PC-3 (cell line): ENCODE measurements around the gene MPIG6B. TPM values are rescaled to one million over a fixed set of nuclear protein-coding genes. Genes with fewer than 3 reads are reported as not detected.

Source experiments
- ATAC-seq: fragments of 200-7000 bp; cut with Tn5 transposase; 2 replicates; pipeline ENCODE4 v1.9.1; 2020; ENCODE audit warnings: mild to moderate bottlenecking, moderate library complexity
- BruUV-seq: library from RNA; stranded (reverse); fragments of 400-500 nt; replicated peaks from 2 replicates; lab custom pipeline; 2021; lab: Mats Ljungman, UMichigan
- CTCF ChIA-PET: fragments of 300-600 bp; sonication (Branson Sonifier 250); formaldehyde crosslinking; loops from one replicate; lab custom pipeline; 2022; ENCODE audit warnings: antibody characterized with exemption; lab: Charles Lee
- POLR2A ChIA-PET: fragments of 300-600 bp; sonication (Branson Sonifier 250); formaldehyde crosslinking; loops from one replicate; lab custom pipeline; 2022; ENCODE audit warnings: antibody characterized with exemption; ENCODE audit not compliant: unreplicated experiment; lab: Charles Lee
- DNase-seq: peaks from one replicate; pipeline ENCODE4 v3.0.0-alpha.2; 2015
- H2AFZ ChIP-seq: fragments of 300-600 bp; sonication (generic); 2 replicates; pipeline ENCODE4 v1.6.0; 2016; ENCODE audit warnings: antibody characterized with exemption, low read length
- H3F3A ChIP-seq: fragments of 300-600 bp; sonication (generic); one replicate; pipeline ENCODE4 v1.6.0; 2017; ENCODE audit warnings: antibody characterized with exemption, low read length, control low read depth, mild to moderate bottlenecking; ENCODE audit not compliant: unreplicated experiment
- H3K27ac ChIP-seq: fragments of 300-600 bp; sonication (generic); 2 replicates; pipeline ENCODE4 v1.5.1; 2016; ENCODE audit warnings: mild to moderate bottlenecking, low read length
- H3K27me3 ChIP-seq: fragments of 300-600 bp; sonication (generic); 2 replicates; pipeline ENCODE4 v1.6.1; 2016; ENCODE audit warnings: low read length, mixed read lengths
- H3K36me3 ChIP-seq: fragments of 300-600 bp; sonication (generic); 2 replicates; pipeline ENCODE4 v1.6.1; 2016; ENCODE audit warnings: low read depth, mixed run types, low read length, mixed read lengths
- H3K4me1 ChIP-seq: fragments of 300-600 bp; sonication (generic); 2 replicates; pipeline ENCODE4 v1.5.1; 2016; ENCODE audit warnings: low read length; ENCODE audit not compliant: insufficient read depth
- H3K4me2 ChIP-seq: fragments of 300-600 bp; sonication (generic); 2 replicates; pipeline ENCODE4 v1.6.0; 2016; ENCODE audit warnings: low read length
- H3K4me3 ChIP-seq: fragments of 300-600 bp; sonication (generic); 2 replicates; pipeline ENCODE4 v1.5.1; 2016; ENCODE audit warnings: mild to moderate bottlenecking, low read length, mixed read lengths
- H3K79me2 ChIP-seq: fragments of 300-600 bp; sonication (generic); 2 replicates; pipeline ENCODE4 v1.6.1; 2017; ENCODE audit warnings: low read length, mixed read lengths
- H3K9ac ChIP-seq: fragments of 300-600 bp; sonication (generic); 2 replicates; pipeline ENCODE4 v1.6.0; 2016; ENCODE audit warnings: mild to moderate bottlenecking, low read length
- H3K9me2 ChIP-seq: fragments of 300-600 bp; sonication (generic); replicated peaks from 2 replicates; pipeline ENCODE4 v1.6.1; 2016; ENCODE audit warnings: mixed run types, low read length, mixed read lengths
- H3K9me3 ChIP-seq: fragments of 300-600 bp; sonication (generic); 2 replicates; pipeline ENCODE4 v1.6.1; 2016; ENCODE audit warnings: low read length, mixed read lengths
- H4K20me1 ChIP-seq: fragments of 300-600 bp; sonication (generic); 2 replicates; pipeline ENCODE4 v1.6.1; 2016; ENCODE audit warnings: low read length, mixed read lengths
- EZH2 ChIP-seq: fragments of 300-600 bp; sonication (generic); IDR thresholded peaks from one replicate; pipeline ENCODE4 v1.6.1; 2017; ENCODE audit warnings: antibody characterized with exemption, mild to moderate bottlenecking, low read length; ENCODE audit not compliant: unreplicated experiment
- EZH2phosphoT487 ChIP-seq: fragments of 300-600 bp; sonication (generic); IDR thresholded peaks from 2 replicates; pipeline ENCODE4 v1.6.1; 2018; ENCODE audit warnings: mild to moderate bottlenecking, antibody characterized with exemption, low read length, borderline replicate concordance
- intact Hi-C: fragments of 100-400 bp; cut with micrococcal nuclease; formaldehyde crosslinking; loops from 2 replicates; pipeline ENCODE4 v1.9.0; 2023
- microRNA-seq: library from miRNA; unstranded; fragments of <30 nt; microRNA quantifications from one replicate; pipeline ENCODE4 v1.1.0, GENCODE V29; 2020; ENCODE audit not compliant: unreplicated experiment
- total RNA-seq: library from RNA; depleted of rRNA; stranded (reverse); fragments of >200 nt; gene quantifications from 2 replicates; pipeline ENCODE4 v1.2.3, GENCODE V29; 2014; rRNA removed

Gene MPIG6B
- total RNA-seq, 1 experiment from 2014 or later = not detected

GRCh38 chr6:31775633-31776484 is 52.7 kb downstream of the MPIG6B start:
- no peak for TF ChIP-seq EZH2
- no peak for TF ChIP-seq EZH2phosphoT487
- Histone ChIP-seq H3K9me3 (no peaks in the 10 kb centered on the region), H3K4me2 (peak overlapping the region; percentile 79), H3K4me1 (peaks cover 29% of the 10 kb centered on the region), H3K36me3 (peaks cover 24% of the 10 kb centered on the region; the same call in 1 of the 2 replicates), H2AFZ (no peak overlapping the region), H3K27ac (peak overlapping the region; percentile 69), H3K9me2 (no peaks in the 10 kb centered on the region), H3K79me2 (no peaks in the 10 kb centered on the region), H4K20me1 (no peaks in the 10 kb centered on the region), H3K9ac (no peak overlapping the region), H3F3A (peaks cover 3% of the 10 kb centered on the region), H3K27me3 (no peaks in the 10 kb centered on the region), H3K4me3 (no peak overlapping the region)
- DNase-seq (no peak), ATAC-seq (no peak)
- ChIA-PET POLR2A (no interaction called here), CTCF (interaction anchor here (0.9 kb wide), 1 partner anchor 51 kb away, joined by 3 read pairs; no protein-coding TSS in a partner anchor)
- BruUV-seq = no TSS peak
- intact Hi-C loops = no loop called here

Small RNA genes within 50 kb of the gene (microRNA-seq; reads per million reads assigned to microRNA genes)
- not detected for gene MIR4646

Other genes with a start within 250 kb of the MPIG6B start
- gene MICB, start 225.2 kb upstream of the MPIG6B start, total RNA-seq = 25.6 and 32.9 TPM in 2 replicates
- gene MCCD1, start 194.4 kb upstream of the MPIG6B start, total RNA-seq = not detected in 2 replicates
- gene DDX39B, start 181.4 kb upstream of the MPIG6B start, total RNA-seq = 410 and 465 TPM in 2 replicates
- gene ATP6V1G2, start 176.8 kb upstream of the MPIG6B start, total RNA-seq = 1.1 and 1.2 TPM in 2 replicates
- gene NFKBIL1, start 175.8 kb upstream of the MPIG6B start, total RNA-seq = 38.2 and 46.9 TPM in 2 replicates
- not detected in 2 replicates for gene LTA, start 151.1 kb upstream of the MPIG6B start, total RNA-seq
- not detected in 2 replicates for gene TNF, start 147.8 kb upstream of the MPIG6B start, total RNA-seq
- 1.5 TPM in 1 of 2 replicates, not detected in the other for gene LTB, start 140.9 kb upstream of the MPIG6B start, total RNA-seq
- gene LST1, start 137.1 kb upstream of the MPIG6B start, total RNA-seq = not detected in 2 replicates
- 0.26 TPM in 1 of 2 replicates, not detected in the other for gene NCR3, start 130.4 kb upstream of the MPIG6B start, total RNA-seq
- gene AIF1, start 108.1 kb upstream of the MPIG6B start, total RNA-seq = not detected in 2 replicates
- 123 and 169 TPM in 2 replicates for gene PRRC2A, start 102.7 kb upstream of the MPIG6B start, total RNA-seq
- gene BAG6, start 70.7 kb upstream of the MPIG6B start, total RNA-seq = 320 and 365 TPM in 2 replicates
- gene APOM, start 67.5 kb upstream of the MPIG6B start, total RNA-seq = 1.6 and 2.2 TPM in 2 replicates
- gene C6orf47, start 62.6 kb upstream of the MPIG6B start, total RNA-seq = 26.3 and 33.2 TPM in 2 replicates
- gene GPANK1, start 58.4 kb upstream of the MPIG6B start, total RNA-seq = 11.8 and 14.9 TPM in 2 replicates
- 227 and 267 TPM in 2 replicates for gene CSNK2B, start 57.3 kb upstream of the MPIG6B start, total RNA-seq
- 5.0 and 5.3 TPM in 2 replicates for gene LY6G5B, start 53.4 kb upstream of the MPIG6B start, total RNA-seq
- gene LY6G5C, start 42.3 kb upstream of the MPIG6B start, total RNA-seq = 1.6 and 1.8 TPM in 2 replicates
- gene ABHD16A, start 20.0 kb upstream of the MPIG6B start, total RNA-seq = 52.0 and 54.0 TPM in 2 replicates
- gene LY6G6F, start 16.5 kb upstream of the MPIG6B start, total RNA-seq = not detected in 2 replicates
- not detected in 2 replicates for gene LY6G6D, start 8.0 kb upstream of the MPIG6B start, total RNA-seq
- 0.22 TPM in 1 of 2 replicates, not detected in the other for gene LY6G6C, start 1.6 kb upstream of the MPIG6B start, total RNA-seq
- 65.5 and 71.6 TPM in 2 replicates for gene DDAH2, start 5.9 kb downstream of the MPIG6B start, total RNA-seq
- gene CLIC1, start 13.2 kb downstream of the MPIG6B start, total RNA-seq = 708 and 743 TPM in 2 replicates
- 22.7 and 23.0 TPM in 2 replicates for gene MSH5, start 16.6 kb downstream of the MPIG6B start, total RNA-seq
- 4.2 and 6.0 TPM in 2 replicates for gene SAPCD1, start 39.3 kb downstream of the MPIG6B start, total RNA-seq
- 0.98 and 1.9 TPM in 2 replicates for gene VWA7, start 54.0 kb downstream of the MPIG6B start, total RNA-seq
- 89.8 and 130 TPM in 2 replicates for gene VARS1, start 72.4 kb downstream of the MPIG6B start, total RNA-seq
- gene LSM2, start 83.6 kb downstream of the MPIG6B start, total RNA-seq = 93.7 and 143 TPM in 2 replicates
- gene HSPA1L, start 91.9 kb downstream of the MPIG6B start, total RNA-seq = 0.26 and 0.69 TPM in 2 replicates
- gene HSPA1A, start 92.2 kb downstream of the MPIG6B start, total RNA-seq = 269 and 324 TPM in 2 replicates
- 265 and 331 TPM in 2 replicates for gene HSPA1B, start 104.4 kb downstream of the MPIG6B start, total RNA-seq
- gene NEU1, start 139.4 kb downstream of the MPIG6B start, total RNA-seq = 31.7 and 33.1 TPM in 2 replicates
- gene SLC44A4, start 155.6 kb downstream of the MPIG6B start, total RNA-seq = 3.5 and 4.9 TPM in 2 replicates
- 74.5 and 80.8 TPM in 2 replicates for gene EHMT2, start 174.3 kb downstream of the MPIG6B start, total RNA-seq
- 5.4 and 8.6 TPM in 2 replicates for gene ZBTB12, start 178.7 kb downstream of the MPIG6B start, total RNA-seq
- 1.1 TPM in 1 of 2 replicates, not detected in the other for gene C2, start 204.3 kb downstream of the MPIG6B start, total RNA-seq
- 0.86 TPM in 1 of 2 replicates, not detected in the other for gene CFB, start 222.7 kb downstream of the MPIG6B start, total RNA-seq
- 132 and 142 TPM in 2 replicates for gene NELFE, start 235.6 kb downstream of the MPIG6B start, total RNA-seq
- 81.9 and 95.0 TPM in 2 replicates for gene SKIC2, start 235.8 kb downstream of the MPIG6B start, total RNA-seq
- gene DXO, start 248.8 kb downstream of the MPIG6B start, total RNA-seq = 27.1 and 32.4 TPM in 2 replicates